Neural cell (in vitro differentiated cells): ENCODE results near the gene MRC1.

Experiments
- EP300 ChIP-seq: fragments of 450-650 bp; conservative IDR thresholded peaks from 2 replicates; pipeline ENCODE4 v1.6.1; 2014; ENCODE audit warnings: antibody characterized with exemption, mild to moderate bottlenecking, moderate library complexity; ENCODE audit not compliant: poor library complexity, severe bottlenecking
- MXI1 ChIP-seq: fragments of 450-650 bp; conservative IDR thresholded peaks from 2 replicates; pipeline ENCODE4 v1.6.1; 2014; ENCODE audit warnings: antibody characterized with exemption, mild to moderate bottlenecking; ENCODE audit not compliant: poor library complexity, severe bottlenecking
- POLR2AphosphoS5 ChIP-seq: IDR thresholded peaks from 2 replicates; pipeline ENCODE4 v1.6.1; 2012
- TAF1 ChIP-seq: IDR thresholded peaks from 2 replicates; pipeline ENCODE4 v1.6.1; 2012; ENCODE audit warnings: low read depth
- TF ChIP-seq, protein P1 (sequence below): fragments of 450-650 bp; IDR thresholded peaks from 2 replicates; pipeline ENCODE4 v1.5.1; 2014; ENCODE audit warnings: antibody characterized with exemption, mild to moderate bottlenecking, moderate library complexity; ENCODE audit not compliant: poor library complexity, severe bottlenecking

DNA sequence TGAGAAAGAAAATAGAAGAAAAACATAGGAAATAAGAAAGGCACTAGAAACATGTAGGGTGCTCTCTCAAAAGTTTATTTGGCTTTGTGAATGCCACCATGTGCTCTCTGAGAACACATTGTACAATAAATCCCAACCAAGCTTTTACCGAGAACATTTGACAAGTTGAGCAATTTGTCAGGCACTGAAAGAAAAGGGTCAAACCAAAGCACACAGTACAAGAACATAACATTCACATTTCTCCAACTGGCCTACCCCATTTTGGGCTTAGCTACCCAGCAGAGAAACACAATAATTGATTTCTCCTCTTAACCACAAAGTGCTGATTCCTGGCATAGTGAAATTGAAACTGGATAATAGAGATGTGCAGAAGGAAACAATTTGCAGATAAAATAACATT is 73.4 kb downstream of the MRC1 start:
- TF ChIP-seq TAF1 = no peak
- TF ChIP-seq, protein P1, sequence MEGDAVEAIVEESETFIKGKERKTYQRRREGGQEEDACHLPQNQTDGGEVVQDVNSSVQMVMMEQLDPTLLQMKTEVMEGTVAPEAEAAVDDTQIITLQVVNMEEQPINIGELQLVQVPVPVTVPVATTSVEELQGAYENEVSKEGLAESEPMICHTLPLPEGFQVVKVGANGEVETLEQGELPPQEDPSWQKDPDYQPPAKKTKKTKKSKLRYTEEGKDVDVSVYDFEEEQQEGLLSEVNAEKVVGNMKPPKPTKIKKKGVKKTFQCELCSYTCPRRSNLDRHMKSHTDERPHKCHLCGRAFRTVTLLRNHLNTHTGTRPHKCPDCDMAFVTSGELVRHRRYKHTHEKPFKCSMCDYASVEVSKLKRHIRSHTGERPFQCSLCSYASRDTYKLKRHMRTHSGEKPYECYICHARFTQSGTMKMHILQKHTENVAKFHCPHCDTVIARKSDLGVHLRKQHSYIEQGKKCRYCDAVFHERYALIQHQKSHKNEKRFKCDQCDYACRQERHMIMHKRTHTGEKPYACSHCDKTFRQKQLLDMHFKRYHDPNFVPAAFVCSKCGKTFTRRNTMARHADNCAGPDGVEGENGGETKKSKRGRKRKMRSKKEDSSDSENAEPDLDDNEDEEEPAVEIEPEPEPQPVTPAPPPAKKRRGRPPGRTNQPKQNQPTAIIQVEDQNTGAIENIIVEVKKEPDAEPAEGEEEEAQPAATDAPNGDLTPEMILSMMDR = no peak
- no peak for TF ChIP-seq POLR2AphosphoS5
- no peak for TF ChIP-seq EP300
- no peak for TF ChIP-seq MXI1
